OCI-LY7 (cell line): ENCODE results near the gene KCNQ5.

Source experiments
- CTCF ChIP-seq: fragments of 200-600 bp; sonication (generic); conservative IDR thresholded peaks from 2 replicates; pipeline ENCODE4 v1.5.1; 2014; ENCODE audit warnings: mild to moderate bottlenecking, antibody characterized with exemption, low read length, moderate library complexity, mixed read lengths
- EZH2phosphoT487 ChIP-seq: fragments of 200-600 bp; sonication (generic); IDR thresholded peaks from 2 replicates; pipeline ENCODE4 v1.6.1; 2018; ENCODE audit warnings: low read depth, borderline replicate concordance, mild to moderate bottlenecking, mixed run types, antibody characterized with exemption, low read length, moderate library complexity, mixed read lengths

DNA sequence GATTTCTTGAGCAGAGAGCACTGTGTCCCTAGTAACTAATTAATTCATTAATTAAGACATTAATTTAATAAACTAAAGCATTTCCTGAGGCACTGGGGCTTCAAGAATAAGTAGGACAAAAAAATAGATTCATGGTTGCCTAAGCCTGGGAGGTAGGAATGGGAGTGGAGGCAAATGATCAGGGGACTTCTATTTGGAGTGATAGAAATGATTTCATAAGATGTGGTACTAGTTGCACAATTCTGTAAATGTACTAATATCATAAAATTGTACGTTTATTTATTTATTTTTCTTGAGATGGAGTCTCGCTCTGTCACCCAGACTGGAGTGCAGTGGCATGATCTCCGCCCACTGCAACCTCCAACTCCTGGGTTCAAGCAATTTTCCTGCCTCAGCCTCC lies 316.2 kb downstream of the KCNQ5 start:
- TF ChIP-seq CTCF (no peak), EZH2phosphoT487 (no peak)
